HG03442 (cell line): Measurements from ENCODE around the gene ARRB1.
"Not testable (repeated sequence)": the region's sequence is repeated elsewhere in the genome, so short reads cannot be mapped to it uniquely, and the experiment has no call there.

Experiments
- ATAC-seq: cut with Tn5 transposase; IDR thresholded peaks from one replicate; pipeline ENCODE4 v1.9.1; 2021; ENCODE audit warnings: mild to moderate bottlenecking, moderate library complexity; ENCODE audit not compliant: unreplicated experiment

The ARRB1 gene

GRCh38 chr11:75325713-75326438 is 25.6 kb downstream of the ARRB1 start:
- no peak for ATAC-seq

GRCh38 chr11:75324740-75325139 is 26.7 kb downstream of the ARRB1 start:
- ATAC-seq: no peak

- ATAC-seq: no peak
Measured at GRCh38 chr11:75324189-75324588, 27.3 kb downstream of the ARRB1 start.

- ATAC-seq: no peak
Measured at GRCh38 chr11:75323609-75324008, 27.9 kb downstream of the ARRB1 start.

- ATAC-seq: no peak
Measured at GRCh38 chr11:75320643-75321042, 30.8 kb downstream of the ARRB1 start.

- no peak for ATAC-seq
Measured at GRCh38 chr11:75320046-75320618, 31.3 kb downstream of the ARRB1 start.

GRCh38 chr11:75319035-75319877 is 32.2 kb downstream of the ARRB1 start:
- ATAC-seq: no peak

- no peak for ATAC-seq
Measured at GRCh38 chr11:75317446-75318122, 33.9 kb downstream of the ARRB1 start.

- no peak for ATAC-seq
Measured at GRCh38 chr11:75315439-75315805, 36.0 kb downstream of the ARRB1 start.

- ATAC-seq: no peak
Measured at GRCh38 chr11:75314771-75315438, 36.6 kb downstream of the ARRB1 start.

- no peak for ATAC-seq
Measured at GRCh38 chr11:75313513-75314272, 37.8 kb downstream of the ARRB1 start.

GRCh38 chr11:75312346-75312745 is 39.1 kb downstream of the ARRB1 start:
- ATAC-seq: no peak

GRCh38 chr11:75311858-75312288 is 39.6 kb downstream of the ARRB1 start:
- no peak for ATAC-seq

GRCh38 chr11:75308986-75309385 is 42.5 kb downstream of the ARRB1 start:
- ATAC-seq: no peak

- no peak for ATAC-seq
Measured at GRCh38 chr11:75308116-75308515, 43.3 kb downstream of the ARRB1 start.

GRCh38 chr11:75307058-75307457 is 44.4 kb downstream of the ARRB1 start:
- no peak for ATAC-seq

GRCh38 chr11:75306529-75306928 is 44.9 kb downstream of the ARRB1 start:
- ATAC-seq: no peak

- no peak for ATAC-seq
Measured at GRCh38 chr11:75305993-75306392, 45.5 kb downstream of the ARRB1 start.

- no peak for ATAC-seq
Measured at GRCh38 chr11:75305452-75305851, 46.0 kb downstream of the ARRB1 start.

- not testable (repeated sequence) for ATAC-seq
Measured at GRCh38 chr11:75304941-75305340, 46.5 kb downstream of the ARRB1 start.
